CD4-positive, alpha-beta T cell treated with Interleukin-2 at 100 ng/mL for 4 hours (primary cell): ENCODE measurements around the gene MCF2.

Experiments
- DNase-seq: peaks from one replicate; pipeline ENCODE4 v3.0.0-alpha.2; 2020; ENCODE audit warnings: low spot score

Gene MCF2

DNA sequence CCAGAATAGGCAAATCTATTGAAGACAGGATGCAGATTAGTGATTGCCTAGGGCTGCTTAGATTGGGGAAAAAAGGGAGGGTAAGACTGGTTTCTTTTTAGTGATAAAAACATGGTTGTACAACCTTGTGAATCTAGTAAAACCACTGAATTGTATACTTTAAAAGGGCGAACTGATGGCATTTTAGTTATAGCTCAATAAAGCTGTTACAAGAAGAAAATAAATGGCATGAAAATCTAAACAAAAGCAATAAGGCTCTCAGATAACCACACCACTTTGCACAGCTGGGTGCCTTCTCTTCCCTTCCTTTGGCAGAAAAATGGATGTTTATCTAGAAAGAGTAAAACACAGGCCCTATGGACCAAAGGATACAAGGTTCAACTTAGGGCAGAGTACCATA is 107.9 kb downstream of the MCF2 start:
- no peak for DNase-seq

DNA sequence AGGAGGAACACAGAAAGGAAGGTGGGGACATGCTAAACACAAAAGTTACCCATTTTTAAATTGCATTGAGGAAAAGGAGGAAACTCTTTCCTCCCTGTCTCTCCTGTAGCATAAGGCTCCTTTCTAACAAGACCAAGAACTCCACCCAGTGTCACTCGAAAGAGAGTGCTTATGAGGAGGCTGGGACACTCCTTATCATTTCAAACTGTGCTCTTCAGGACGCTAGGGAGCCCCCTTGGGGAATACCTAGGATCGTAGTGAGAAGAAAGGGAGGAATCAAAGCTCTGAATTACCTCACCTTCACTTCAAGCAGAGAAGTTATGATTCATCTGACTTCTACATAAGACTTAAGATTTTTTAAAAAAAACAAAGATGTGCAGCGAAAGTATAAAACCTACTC is 111.9 kb downstream of the MCF2 start:
- no peak for DNase-seq

- no peak for DNase-seq
Measured at GRCh38 chrX:139585613-139586012, 122.4 kb downstream of the MCF2 start.

- no peak for DNase-seq
Measured at GRCh38 chrX:139581068-139581467, 126.9 kb downstream of the MCF2 start.

DNA sequence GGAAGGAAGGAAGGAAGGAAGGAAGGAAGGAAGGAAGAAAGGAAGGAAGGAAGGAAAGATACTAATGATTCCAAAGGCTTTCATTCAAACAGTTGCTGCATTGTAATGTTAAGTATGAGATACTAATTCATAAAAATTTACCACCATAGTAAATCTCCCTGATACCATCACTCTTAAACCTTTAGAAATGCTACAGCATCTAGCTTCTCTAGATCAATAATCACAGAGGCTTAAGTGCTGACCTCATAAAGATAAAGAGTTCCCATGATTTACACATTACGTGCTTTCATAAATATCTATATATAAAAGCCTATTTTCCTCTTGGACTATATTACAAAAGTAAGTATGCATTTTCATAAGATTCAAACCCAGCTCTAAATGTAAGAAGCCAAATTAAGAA is 141.0 kb downstream of the MCF2 start:
- DNase-seq = no peak

GRCh38 chrX:139563251-139563650 is 144.7 kb downstream of the MCF2 start:
- DNase-seq = no peak

GRCh38 chrX:139560221-139560620 is 147.7 kb downstream of the MCF2 start:
- no peak for DNase-seq

- DNase-seq = no peak
Measured at GRCh38 chrX:139559383-139560042, 148.5 kb downstream of the MCF2 start.

DNA sequence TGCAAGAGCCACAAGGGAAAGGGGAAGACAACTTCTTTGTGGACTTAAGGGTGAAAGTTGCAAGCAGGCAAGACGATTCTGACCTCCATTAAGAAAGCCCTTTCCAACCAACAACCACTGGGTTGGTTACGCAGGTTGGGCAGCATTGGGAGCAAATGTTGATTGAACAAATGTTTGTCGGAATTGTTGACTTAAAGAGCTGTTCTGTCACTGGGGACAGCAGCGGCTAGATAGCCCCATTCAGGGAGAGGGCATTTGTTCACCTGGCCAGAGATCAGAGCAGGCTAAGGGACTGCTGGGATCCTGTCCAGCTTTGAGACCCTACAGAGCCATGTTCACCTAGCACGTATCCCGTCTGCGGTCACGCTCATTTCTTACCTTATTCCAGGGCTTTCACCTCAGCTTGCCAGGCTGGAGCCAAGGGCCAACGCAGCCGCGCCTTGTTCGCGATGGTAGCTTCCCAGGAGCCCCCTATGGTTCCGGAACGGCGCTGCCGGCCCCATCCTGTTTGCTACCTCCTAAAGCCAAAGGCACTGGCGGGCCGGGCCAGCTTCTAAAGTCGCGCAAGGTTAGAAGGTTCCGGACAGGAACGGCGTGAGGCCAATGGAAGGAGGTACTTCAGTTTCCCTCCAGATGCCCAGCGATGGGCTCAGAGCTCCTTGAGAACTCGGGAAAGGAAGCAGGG is 152.8 kb downstream of the MCF2 start:
- DNase-seq = no peak

DNA sequence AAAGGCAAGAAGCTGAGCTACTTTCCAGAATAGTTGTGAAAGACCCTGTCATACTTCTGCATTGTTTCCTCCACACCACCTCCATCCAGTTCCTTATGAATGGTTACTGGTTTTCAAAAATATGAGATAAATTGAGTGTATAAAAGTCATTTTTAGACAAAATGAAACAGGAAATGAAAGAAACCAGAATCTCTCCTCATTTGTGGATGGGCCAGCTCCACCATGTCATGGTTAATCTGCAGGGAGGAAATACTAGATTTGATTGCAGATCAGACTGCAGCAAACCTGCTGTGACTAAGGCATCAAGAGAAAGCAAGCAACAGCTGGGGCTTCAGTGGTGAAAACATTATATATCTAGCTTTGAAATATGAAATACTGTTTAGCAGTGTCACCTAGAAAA is 153.6 kb downstream of the MCF2 start:
- no peak for DNase-seq

DNA sequence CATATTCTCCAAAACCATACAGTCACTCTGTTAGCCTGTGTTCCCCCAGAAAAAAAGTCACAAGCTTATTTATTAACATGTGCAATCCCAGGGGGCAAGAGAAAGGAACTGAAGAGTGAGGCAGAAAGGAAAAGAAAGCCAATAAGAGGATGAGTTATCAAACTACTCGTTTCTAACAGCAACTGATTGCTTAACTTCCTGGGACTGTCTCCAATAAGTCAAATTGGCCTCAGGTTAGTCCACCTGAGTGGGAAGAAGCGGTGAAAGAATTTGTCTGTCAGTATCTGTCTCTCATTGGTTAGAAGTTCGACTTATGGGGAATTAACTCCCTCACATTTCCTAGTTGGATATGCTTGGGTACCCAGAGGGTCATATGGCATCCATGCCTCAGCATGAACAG is 163.4 kb downstream of the MCF2 start:
- DNase-seq = no peak

GRCh38 chrX:139543920-139544319 is 164.0 kb downstream of the MCF2 start:
- no peak for DNase-seq

- no peak for DNase-seq
Measured at GRCh38 chrX:139542652-139543051, 165.3 kb downstream of the MCF2 start.

- no peak for DNase-seq
Measured at GRCh38 chrX:139538907-139539790, 168.8 kb downstream of the MCF2 start.

GRCh38 chrX:139533444-139533843 is 174.5 kb downstream of the MCF2 start:
- DNase-seq = no peak

DNA sequence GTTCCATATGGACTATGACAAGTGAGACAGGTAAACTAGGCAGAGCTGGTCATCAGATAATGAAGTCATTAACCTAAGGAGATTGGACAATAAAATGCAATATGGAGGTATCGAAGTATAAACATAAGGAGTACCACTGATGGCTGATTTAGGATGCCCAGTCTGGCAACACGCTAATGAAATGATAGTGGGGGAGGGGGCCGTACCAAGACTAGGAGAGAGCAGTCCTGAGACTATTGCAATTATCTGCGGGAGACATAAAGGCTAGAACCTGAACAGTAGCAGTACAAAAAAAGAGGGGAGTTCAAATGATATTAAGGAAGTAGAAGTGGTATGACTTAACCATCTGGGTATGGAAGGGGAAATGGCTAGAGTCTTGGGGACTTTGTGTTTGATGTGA is 175.1 kb downstream of the MCF2 start:
- DNase-seq = no peak
